Endothelial cell (in vitro differentiated cells): ENCODE data around the gene RUNDC3A. TPM values are rescaled to one million over a fixed set of nuclear protein-coding genes. Genes with fewer than 3 reads are reported as not detected.
"Not testable (repeated sequence)": the region's sequence is repeated elsewhere in the genome, so short reads cannot be mapped to it uniquely, and the experiment has no call there.

Experiments
- DNase-seq: peaks from one replicate; pipeline ENCODE4 v3.0.0; 2021; ENCODE audit warnings: low spot score
- H3K27ac Mint-ChIP-seq: one replicate; pipeline ENCODE4 v1.8.0; 2021; ENCODE audit warnings: mixed read lengths, inconsistent platforms; ENCODE audit not compliant: unreplicated experiment
- H3K27me3 Mint-ChIP-seq: one replicate; pipeline ENCODE4 v1.8.0; 2021; ENCODE audit warnings: mild to moderate bottlenecking, moderate library complexity, mixed read lengths, inconsistent platforms; ENCODE audit not compliant: unreplicated experiment
- H3K36me3 Mint-ChIP-seq: one replicate; pipeline ENCODE4 v1.8.0; 2021; ENCODE audit warnings: mild to moderate bottlenecking, low read depth, mixed read lengths, inconsistent platforms; ENCODE audit not compliant: unreplicated experiment
- H3K4me1 Mint-ChIP-seq: one replicate; pipeline ENCODE4 v1.8.0; 2021; ENCODE audit warnings: mild to moderate bottlenecking, mixed read lengths, inconsistent platforms; ENCODE audit not compliant: unreplicated experiment
- H3K4me3 Mint-ChIP-seq: one replicate; pipeline ENCODE4 v1.8.0; 2021; ENCODE audit warnings: mild to moderate bottlenecking, mixed read lengths, inconsistent platforms; ENCODE audit not compliant: unreplicated experiment
- H3K9me3 Mint-ChIP-seq: one replicate; pipeline ENCODE4 v1.8.0; 2021; ENCODE audit warnings: mixed read lengths, inconsistent platforms; ENCODE audit not compliant: unreplicated experiment
- total RNA-seq: library from RNA; stranded (reverse); fragmentation: NEBNext Ultra II Directional; extraction: Animal tissue kit (Norgen Biotek cat#: 25700); gene quantifications from one replicate; pipeline ENCODE4 v1.2.1, GENCODE V29; 2021; ENCODE audit not compliant: unreplicated experiment
- TF ChIP-seq, protein P1 (sequence below): fragments of 200-600 bp; sonication (generic); IDR thresholded peaks from one replicate; pipeline ENCODE4 v1.5.0; 2021; ENCODE audit warnings: antibody characterized with exemption; ENCODE audit not compliant: unreplicated experiment

Gene RUNDC3A
- total RNA-seq, 1 donor from 2014 or later = 0.82 TPM

DNA sequence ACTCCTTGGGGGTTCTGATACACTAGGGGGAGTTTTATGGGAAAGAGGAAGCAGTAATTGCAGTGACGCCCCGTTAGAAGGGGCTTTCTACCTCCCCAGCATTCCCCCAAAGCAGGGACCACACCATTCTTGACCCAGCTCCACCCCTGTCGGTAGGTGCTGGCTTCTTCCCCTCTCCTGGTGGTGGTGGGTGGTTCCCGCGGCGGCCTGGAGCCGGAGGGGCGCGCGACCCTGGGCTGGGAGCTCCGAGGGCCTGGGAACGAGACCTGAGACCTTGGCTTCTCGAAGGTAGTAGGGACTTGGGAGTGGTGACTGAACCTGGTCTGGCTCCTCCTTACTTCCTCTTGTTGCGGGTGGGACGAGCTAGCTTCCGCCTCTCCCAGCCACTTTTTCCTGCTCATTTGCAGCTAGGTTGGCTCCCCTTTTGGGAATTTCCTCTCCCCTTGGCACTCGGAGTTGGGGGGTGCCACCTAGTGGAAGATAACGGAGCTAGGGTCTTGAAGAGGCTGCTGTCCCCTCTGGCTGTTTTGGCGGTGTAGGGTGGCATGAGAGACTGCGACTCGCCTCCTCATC lies 37.1 kb downstream of the RUNDC3A start:
- peak overlapping the region; percentile 96 for H3K27ac Mint-ChIP-seq
- no peaks in the 10 kb centered on the region for H3K9me3 Mint-ChIP-seq
- H3K27me3 Mint-ChIP-seq = peaks cover 10% of the 10 kb centered on the region
- H3K4me1 Mint-ChIP-seq = peaks cover 13% of the 10 kb centered on the region
- TF ChIP-seq, protein P1, sequence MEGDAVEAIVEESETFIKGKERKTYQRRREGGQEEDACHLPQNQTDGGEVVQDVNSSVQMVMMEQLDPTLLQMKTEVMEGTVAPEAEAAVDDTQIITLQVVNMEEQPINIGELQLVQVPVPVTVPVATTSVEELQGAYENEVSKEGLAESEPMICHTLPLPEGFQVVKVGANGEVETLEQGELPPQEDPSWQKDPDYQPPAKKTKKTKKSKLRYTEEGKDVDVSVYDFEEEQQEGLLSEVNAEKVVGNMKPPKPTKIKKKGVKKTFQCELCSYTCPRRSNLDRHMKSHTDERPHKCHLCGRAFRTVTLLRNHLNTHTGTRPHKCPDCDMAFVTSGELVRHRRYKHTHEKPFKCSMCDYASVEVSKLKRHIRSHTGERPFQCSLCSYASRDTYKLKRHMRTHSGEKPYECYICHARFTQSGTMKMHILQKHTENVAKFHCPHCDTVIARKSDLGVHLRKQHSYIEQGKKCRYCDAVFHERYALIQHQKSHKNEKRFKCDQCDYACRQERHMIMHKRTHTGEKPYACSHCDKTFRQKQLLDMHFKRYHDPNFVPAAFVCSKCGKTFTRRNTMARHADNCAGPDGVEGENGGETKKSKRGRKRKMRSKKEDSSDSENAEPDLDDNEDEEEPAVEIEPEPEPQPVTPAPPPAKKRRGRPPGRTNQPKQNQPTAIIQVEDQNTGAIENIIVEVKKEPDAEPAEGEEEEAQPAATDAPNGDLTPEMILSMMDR = peak; percentile 53
- H3K36me3 Mint-ChIP-seq = peaks cover 4% of the 10 kb centered on the region
- H3K4me3 Mint-ChIP-seq = peak overlapping the region; percentile 98
- DNase-seq = peak; percentile 69

GRCh38 chr17:44346064-44346844 lies 37.9 kb downstream of the RUNDC3A start:
- TF ChIP-seq, protein P1 = no peak
- Mint-ChIP-seq H3K4me1 (peaks cover 13% of the 10 kb centered on the region), H3K36me3 (peaks cover 4% of the 10 kb centered on the region), H3K9me3 (no peaks in the 10 kb centered on the region), H3K27me3 (peaks cover 10% of the 10 kb centered on the region), H3K4me3 (peak overlapping the region; percentile 98), H3K27ac (peak overlapping the region; percentile 96)
- DNase-seq = no peak

GRCh38 chr17:44347206-44348055 lies 39.0 kb downstream of the RUNDC3A start:
- not testable (repeated sequence) for DNase-seq, H3K36me3 Mint-ChIP-seq, H3K4me3 Mint-ChIP-seq, H3K27ac Mint-ChIP-seq, H3K9me3 Mint-ChIP-seq
- H3K4me1 Mint-ChIP-seq = peaks cover 13% of the 10 kb centered on the region
- H3K27me3 Mint-ChIP-seq = peaks cover 15% of the 10 kb centered on the region

GRCh38 chr17:44348234-44348987 lies 40.0 kb downstream of the RUNDC3A start:
- Mint-ChIP-seq H3K4me3 (no peak overlapping the region), H3K36me3 (peaks cover 10% of the 10 kb centered on the region), H3K4me1 (peaks cover 17% of the 10 kb centered on the region), H3K27me3 (peaks cover 22% of the 10 kb centered on the region), H3K27ac (no peak overlapping the region), H3K9me3 (no peaks in the 10 kb centered on the region)
- DNase-seq = no peak
- TF ChIP-seq, protein P1 = no peak

- H3K27ac Mint-ChIP-seq = no peak overlapping the region
- H3K9me3 Mint-ChIP-seq = no peaks in the 10 kb centered on the region
- peaks cover 17% of the 10 kb centered on the region for H3K4me1 Mint-ChIP-seq
- TF ChIP-seq, protein P1 = no peak
- peaks cover 22% of the 10 kb centered on the region for H3K27me3 Mint-ChIP-seq
- peaks cover 10% of the 10 kb centered on the region for H3K36me3 Mint-ChIP-seq
- H3K4me3 Mint-ChIP-seq = no peak overlapping the region
- DNase-seq = no peak
These were observed 40.6 kb downstream of the RUNDC3A start for GRCh38 chr17:44348988-44349364.
